K562 (cell line): ENCODE measurements around the gene SCYL2. TPM values are rescaled to one million over a fixed set of nuclear protein-coding genes. Genes with fewer than 3 reads are reported as not detected.

Experiments used
- ATAC-seq: fragments of 200-7000 bp; cut with Tn5 transposase; 3 replicates; pipeline ENCODE4 v1.9.1; 2020; ENCODE audit warnings: moderate library complexity
- BruUV-seq: library from RNA; stranded (reverse); fragments of 400-500 nt; replicated peaks from 2 replicates; lab custom pipeline; 2021; lab: Mats Ljungman, UMichigan
- CTCF ChIA-PET: fragments of 300-600 bp; formaldehyde crosslinking; extraction: SDS; loops from one replicate; lab custom pipeline; 2021; ENCODE audit warnings: low intra/inter-chr PET ratio; lab: Yijun Ruan, JAX
- POLR2A ChIA-PET: fragments of 300-600, 350-650 bp; sonication (Branson Sonifier 250); formaldehyde crosslinking; extraction: SDS; loops from one replicate; lab custom pipeline; 2021; ENCODE audit warnings: antibody characterized with exemption, inconsistent platforms; lab: Yijun Ruan, JAX
- DNase-seq, 4 experiments: peaks; one replicate each; pipeline versions ENCODE4 v3.0.0 to v3.0.0-alpha.2; 2011 to 2018; ENCODE audit warnings: low spot score in 3 of 4, mixed read lengths in 3 of 4; ENCODE audit errors: extremely low read depth in 1 of 4
- FAIRE-seq: peaks from 2 replicates; lab custom pipeline; 2011; peaks lifted over from hg19 to GRCh38; lab: Jason Lieb, UNC
- H2AFZ ChIP-seq: 2 replicates; pipeline ENCODE4 v1.6.0; 2011; ENCODE audit warnings: low read depth, low read length, control low read depth, inconsistent platforms
- H3K27ac ChIP-seq: fragments of 200-600 bp; 3 replicates; pipeline ENCODE4 v1.8.0; 2011; ENCODE audit warnings: low read depth, mild to moderate bottlenecking, control low read depth, inconsistent platforms, low read length, moderate library complexity, mixed read lengths; ENCODE audit errors: extremely low read depth
- H3K27me3 ChIP-seq, 2 experiments: fragments of 300-600 bp in 1 of 2; 2 replicates in 1 of 2; 3 replicates in 1 of 2; pipeline versions ENCODE4 v1.6.0 to v1.8.0; 2011; ENCODE audit warnings: inconsistent platforms in 2 of 2, low read length in 2 of 2, mild to moderate bottlenecking in 1 of 2, mixed read lengths in 1 of 2, moderate library complexity in 1 of 2; ENCODE audit not compliant: control insufficient read depth in 2 of 2, insufficient read depth in 2 of 2
- H3K36me3 ChIP-seq: fragments of 300-600 bp; 3 replicates; pipeline ENCODE4 v1.8.0; 2011; ENCODE audit warnings: mild to moderate bottlenecking, low read length, inconsistent platforms; ENCODE audit not compliant: control insufficient read depth, insufficient read depth
- H3K4me1 ChIP-seq, 2 experiments: fragments of 200-600 bp in 1 of 2; replicated peaks in 1 of 2; 2 replicates in 1 of 2; 3 replicates in 1 of 2; pipeline versions ENCODE4 v1.5.1 to v1.8.0; 2011; ENCODE audit warnings: inconsistent platforms in 2 of 2, low read length in 2 of 2, mild to moderate bottlenecking in 1 of 2, mixed read lengths in 1 of 2, moderate library complexity in 1 of 2; ENCODE audit not compliant: control insufficient read depth in 2 of 2, insufficient read depth in 2 of 2
- H3K4me2 ChIP-seq: 2 replicates; pipeline ENCODE4 v1.6.1; 2011; ENCODE audit warnings: low read length, control low read depth, inconsistent platforms, mixed read lengths; ENCODE audit not compliant: insufficient read depth
- H3K4me3 ChIP-seq: fragments of 200-600 bp; sonication (generic), shearing (Covaris generic); 2 replicates; pipeline ENCODE4 v1.5.1; 2016; ENCODE audit warnings: control low read depth, inconsistent platforms
- H3K79me2 ChIP-seq: fragments of 200-600 bp; 3 replicates; pipeline ENCODE4 v1.8.0; 2011; ENCODE audit warnings: low read length, inconsistent platforms; ENCODE audit not compliant: control insufficient read depth, insufficient read depth
- H3K9ac ChIP-seq, 2 experiments: 2 replicates each; pipeline versions ENCODE4 v1.6.0 to v1.6.1; 2011; ENCODE audit warnings: low read depth in 2 of 2, low read length in 2 of 2, control low read depth in 1 of 2, inconsistent platforms in 1 of 2, mild to moderate bottlenecking in 1 of 2, mixed read lengths in 1 of 2; ENCODE audit not compliant: insufficient read depth in 1 of 2
- H3K9me1 ChIP-seq: one replicate; pipeline ENCODE4 v1.6.0; 2011; ENCODE audit warnings: inconsistent platforms, mild to moderate bottlenecking, low read length, moderate library complexity; ENCODE audit not compliant: control insufficient read depth, insufficient read depth
- H3K9me3 ChIP-seq: replicated peaks from 2 replicates; pipeline ENCODE4 v1.5.1; 2011; ENCODE audit warnings: low read depth, low read length, inconsistent platforms; ENCODE audit not compliant: control insufficient read depth, insufficient read depth
- H4K20me1 ChIP-seq: replicated peaks from 2 replicates; pipeline ENCODE4 v1.6.1; 2011; ENCODE audit warnings: low read length, inconsistent platforms, mixed read lengths; ENCODE audit not compliant: control insufficient read depth, insufficient read depth
- CHD1 ChIP-seq: fragments of 200-600 bp; sonication (generic); IDR thresholded peaks from one replicate; pipeline ENCODE4 v1.6.1; 2012; ENCODE audit warnings: mild to moderate bottlenecking, moderate library complexity, low read length, inconsistent platforms
- MECOM ChIP-seq: fragments of 250-450 bp; sonication (Bioruptor Pico); IDR thresholded peaks from 2 replicates; pipeline ENCODE4 v1.8.0; 2022; ENCODE audit warnings: inconsistent platforms
- POLR2H ChIP-seq: IDR thresholded peaks from 2 replicates; pipeline ENCODE4 v1.6.1; 2016; ENCODE audit warnings: missing genetic modification characterization, low read depth, mild to moderate bottlenecking, control low read depth, missing compliant biosample characterization, moderate library complexity
- ZFX ChIP-seq: sonication (generic); formaldehyde crosslinking; IDR thresholded peaks from 2 replicates; pipeline ENCODE4 v1.8.0; 2022; ENCODE audit warnings: mild to moderate bottlenecking, missing genetic modification reagents, moderate library complexity
- whole genome bisulfite sequencing: fragments of 100-300 bp; shearing (Covaris generic); methylation state at CpG from one replicate; pipeline ENCODE4 v1.1.6; 2016; ENCODE audit warnings: low coverage, mixed read lengths; ENCODE audit not compliant: insufficient coverage; ENCODE audit errors: missing lambda C conversion rate; 5-methylcytosine and 5-hydroxymethylcytosine counted together
- in situ Hi-C: fragments of 300-500 bp; cut with MboI; formaldehyde crosslinking; loops from 4 replicates; pipeline ENCODE4 v1.15.0; 2018; ENCODE audit warnings: inconsistent platforms, mixed read lengths
- intact Hi-C: fragments of 100-400 bp; cut with micrococcal nuclease; formaldehyde crosslinking; loops from 2 replicates; pipeline ENCODE4 v1.14.2; 2022
- polyA plus RNA-seq, 8 experiments: library from polyadenylated mRNA; depleted of rRNA in 4 of 8; stranded (reverse) in 5 of 8; unstranded in 3 of 8; fragments of >200 nt; fragmentation: Nextera tagmentation in 2 of 8; fragmentation: Illumina TruSeq in 1 of 8; extraction: Ambion mirVana in 2 of 8; extraction: Trizol in 1 of 8; gene quantifications; 2 replicates each; pipeline versions ENCODE4 v1.2.1 to v1.2.3, GENCODE V29; 2011 to 2014; ENCODE audit warnings: inconsistent platforms in 1 of 8, missing spikeins in 1 of 8
- total RNA-seq, 7 experiments: library from RNA; depleted of rRNA in 6 of 7; stranded (reverse); fragments of >200 nt in 6 of 7; fragmentation: Illumina TruSeq in 2 of 7; extraction: Trizol in 2 of 7; gene quantifications; 2 replicates each; pipeline versions ENCODE4 v1.2.1 to v1.2.3, GENCODE V29; 2011 to 2021; ENCODE audit warnings: low replicate concordance in 1 of 7
- TF ChIP-seq, protein P1 (sequence below): fragments of 450-650 bp; IDR thresholded peaks from 2 replicates; pipeline ENCODE4 v1.6.1; 2017; ENCODE audit warnings: antibody characterized with exemption, mild to moderate bottlenecking
- TF ChIP-seq, protein P2 (sequence below): fragments of 450-650 bp; IDR thresholded peaks from 2 replicates; pipeline ENCODE4 v1.6.1; 2018; ENCODE audit not compliant: partially characterized antibody
- TF ChIP-seq, protein P3 (sequence below): sonication (generic); formaldehyde crosslinking; IDR thresholded peaks from 2 replicates; pipeline ENCODE4 v1.8.0; 2023; ENCODE audit warnings: mild to moderate bottlenecking, missing genetic modification reagents

Gene SCYL2
- total and polyA plus RNA-seq, 9 of the 15 experiments (the other 6 are each of a cell fraction or from before 2014, with no cell fraction given): 9.9 to 49.0 (median 32.9) TPM

DNA sequence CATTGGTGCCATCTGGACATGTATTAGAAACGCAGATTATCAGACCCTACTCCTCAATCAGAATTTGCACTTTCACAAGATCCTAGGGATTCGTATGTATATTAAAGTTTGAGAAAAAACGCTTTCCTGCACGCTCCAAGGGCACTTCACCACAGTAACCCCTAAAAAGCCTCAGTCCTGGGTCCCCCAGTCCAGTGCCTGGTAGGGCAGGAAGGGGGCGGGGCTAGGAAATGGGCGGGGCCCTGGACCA is 467 bp upstream of the SCYL2 start (continued):
- TF ChIP-seq, protein P1, sequence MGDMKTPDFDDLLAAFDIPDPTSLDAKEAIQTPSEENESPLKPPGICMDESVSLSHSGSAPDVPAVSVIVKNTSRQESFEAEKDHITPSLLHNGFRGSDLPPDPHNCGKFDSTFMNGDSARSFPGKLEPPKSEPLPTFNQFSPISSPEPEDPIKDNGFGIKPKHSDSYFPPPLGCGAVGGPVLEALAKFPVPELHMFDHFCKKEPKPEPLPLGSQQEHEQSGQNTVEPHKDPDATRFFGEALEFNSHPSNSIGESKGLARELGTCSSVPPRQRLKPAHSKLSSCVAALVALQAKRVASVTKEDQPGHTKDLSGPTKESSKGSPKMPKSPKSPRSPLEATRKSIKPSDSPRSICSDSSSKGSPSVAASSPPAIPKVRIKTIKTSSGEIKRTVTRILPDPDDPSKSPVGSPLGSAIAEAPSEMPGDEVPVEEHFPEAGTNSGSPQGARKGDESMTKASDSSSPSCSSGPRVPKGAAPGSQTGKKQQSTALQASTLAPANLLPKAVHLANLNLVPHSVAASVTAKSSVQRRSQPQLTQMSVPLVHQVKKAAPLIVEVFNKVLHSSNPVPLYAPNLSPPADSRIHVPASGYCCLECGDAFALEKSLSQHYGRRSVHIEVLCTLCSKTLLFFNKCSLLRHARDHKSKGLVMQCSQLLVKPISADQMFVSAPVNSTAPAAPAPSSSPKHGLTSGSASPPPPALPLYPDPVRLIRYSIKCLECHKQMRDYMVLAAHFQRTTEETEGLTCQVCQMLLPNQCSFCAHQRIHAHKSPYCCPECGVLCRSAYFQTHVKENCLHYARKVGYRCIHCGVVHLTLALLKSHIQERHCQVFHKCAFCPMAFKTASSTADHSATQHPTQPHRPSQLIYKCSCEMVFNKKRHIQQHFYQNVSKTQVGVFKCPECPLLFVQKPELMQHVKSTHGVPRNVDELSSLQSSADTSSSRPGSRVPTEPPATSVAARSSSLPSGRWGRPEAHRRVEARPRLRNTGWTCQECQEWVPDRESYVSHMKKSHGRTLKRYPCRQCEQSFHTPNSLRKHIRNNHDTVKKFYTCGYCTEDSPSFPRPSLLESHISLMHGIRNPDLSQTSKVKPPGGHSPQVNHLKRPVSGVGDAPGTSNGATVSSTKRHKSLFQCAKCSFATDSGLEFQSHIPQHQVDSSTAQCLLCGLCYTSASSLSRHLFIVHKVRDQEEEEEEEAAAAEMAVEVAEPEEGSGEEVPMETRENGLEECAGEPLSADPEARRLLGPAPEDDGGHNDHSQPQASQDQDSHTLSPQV: 0 out of 2 replicates have a peak, but pooled peaks have one; percentile 26
- TF ChIP-seq POLR2H: peak; percentile 77

DNA sequence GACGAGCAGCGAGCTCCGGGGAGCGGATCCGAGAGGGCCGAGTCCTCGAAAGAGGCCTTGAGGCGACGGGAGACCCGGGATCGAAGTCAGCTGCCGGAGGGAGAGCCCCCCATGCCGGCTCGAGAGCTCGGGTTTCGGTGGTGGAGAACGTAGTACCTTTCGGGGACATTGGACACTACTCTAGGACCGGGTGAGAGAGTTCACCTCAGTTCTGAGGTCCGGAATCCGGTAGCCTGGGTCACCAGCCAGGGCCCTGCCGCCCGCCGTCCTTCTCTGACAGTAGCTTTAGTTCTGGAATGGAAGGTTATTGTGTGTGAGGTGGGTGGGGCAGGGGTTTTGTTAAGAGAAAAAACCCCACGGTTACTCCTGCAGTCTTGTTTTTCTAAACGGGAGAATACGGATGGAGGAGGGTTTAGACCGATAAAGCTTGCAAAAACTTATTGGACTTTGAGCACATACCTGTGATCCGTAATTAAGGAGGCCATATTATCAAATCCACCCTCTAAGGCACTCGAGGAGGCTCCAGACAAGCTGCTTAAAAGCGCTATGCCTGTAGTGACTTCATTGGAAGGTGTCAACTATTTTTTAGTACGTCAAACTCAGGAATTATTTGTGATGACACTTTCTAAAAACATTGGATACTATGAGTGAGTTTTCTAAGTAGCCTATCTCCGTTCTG is 765 bp downstream of the SCYL2 start:
- CTCF ChIA-PET: no interaction called here
- WGBS: under 1% methylated on average over 28 of the region's 33 CpGs
- Histone ChIP-seq H3K4me1 (peaks cover 0 to 10% of the 10 kb centered on the region in 2 experiments; a peak in 2 of 5 replicates), H3K9ac (peak overlapping the region; percentile 97 to 100), H3K79me2 (peaks cover 60% of the 10 kb centered on the region), H3K4me2 (peak overlapping the region; percentile 90), H3K27me3 (no peaks in the 10 kb centered on the region), H2AFZ (peak overlapping the region; percentile 74), H3K27ac (peak overlapping the region; percentile 96), H3K9me3 (no peaks in the 10 kb centered on the region), H3K4me3 (peak overlapping the region; percentile 95), H4K20me1 (no peaks in the 10 kb centered on the region), H3K9me1 (no peaks in the 10 kb centered on the region), H3K36me3 (peaks cover 6% of the 10 kb centered on the region; the same call in 1 of the 3 replicates)
- FAIRE-seq: no peak
- DNase-seq: peak in 2 of 4 experiments; percentile 12 to 37
- intact Hi-C loops: loop anchor here (5.0 kb wide), 2 partner anchors 35 to 65 kb away; partner anchors contain the start of gene ACTR6
- in situ Hi-C loops: no loop called here
- ATAC-seq: peak; percentile 25
- BruUV-seq: no TSS peak
- POLR2A ChIA-PET: interaction anchor here (0.9 to 3.7 kb wide), 4 partner anchors 9 to 32 kb away, joined by 3 to 20 read pairs (median 8); no protein-coding TSS in a partner anchor
- peak; percentile 55 for TF ChIP-seq ZFX (CRISPR knock-in tag)
- TF ChIP-seq, protein P2, sequence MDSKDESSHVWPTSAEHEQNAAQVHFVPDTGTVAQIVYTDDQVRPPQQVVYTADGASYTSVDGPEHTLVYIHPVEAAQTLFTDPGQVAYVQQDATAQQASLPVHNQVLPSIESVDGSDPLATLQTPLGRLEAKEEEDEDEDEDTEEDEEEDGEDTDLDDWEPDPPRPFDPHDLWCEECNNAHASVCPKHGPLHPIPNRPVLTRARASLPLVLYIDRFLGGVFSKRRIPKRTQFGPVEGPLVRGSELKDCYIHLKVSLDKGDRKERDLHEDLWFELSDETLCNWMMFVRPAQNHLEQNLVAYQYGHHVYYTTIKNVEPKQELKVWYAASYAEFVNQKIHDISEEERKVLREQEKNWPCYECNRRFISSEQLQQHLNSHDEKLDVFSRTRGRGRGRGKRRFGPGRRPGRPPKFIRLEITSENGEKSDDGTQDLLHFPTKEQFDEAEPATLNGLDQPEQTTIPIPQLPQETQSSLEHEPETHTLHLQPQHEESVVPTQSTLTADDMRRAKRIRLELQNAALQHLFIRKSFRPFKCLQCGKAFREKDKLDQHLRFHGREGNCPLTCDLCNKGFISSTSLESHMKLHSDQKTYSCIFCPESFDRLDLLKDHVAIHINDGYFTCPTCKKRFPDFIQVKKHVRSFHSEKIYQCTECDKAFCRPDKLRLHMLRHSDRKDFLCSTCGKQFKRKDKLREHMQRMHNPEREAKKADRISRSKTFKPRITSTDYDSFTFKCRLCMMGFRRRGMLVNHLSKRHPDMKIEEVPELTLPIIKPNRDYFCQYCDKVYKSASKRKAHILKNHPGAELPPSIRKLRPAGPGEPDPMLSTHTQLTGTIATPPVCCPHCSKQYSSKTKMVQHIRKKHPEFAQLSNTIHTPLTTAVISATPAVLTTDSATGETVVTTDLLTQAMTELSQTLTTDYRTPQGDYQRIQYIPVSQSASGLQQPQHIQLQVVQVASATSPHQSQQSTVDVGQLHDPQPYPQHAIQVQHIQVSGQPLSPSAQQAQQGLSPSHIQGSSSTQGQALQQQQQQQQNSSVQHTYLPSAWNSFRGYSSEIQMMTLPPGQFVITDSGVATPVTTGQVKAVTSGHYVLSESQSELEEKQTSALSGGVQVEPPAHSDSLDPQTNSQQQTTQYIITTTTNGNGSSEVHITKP: peak; percentile 38
- no peak for TF ChIP-seq MECOM (CRISPR knock-in tag)
- TF ChIP-seq CHD1: peak; percentile 90
- TF ChIP-seq, protein P3, sequence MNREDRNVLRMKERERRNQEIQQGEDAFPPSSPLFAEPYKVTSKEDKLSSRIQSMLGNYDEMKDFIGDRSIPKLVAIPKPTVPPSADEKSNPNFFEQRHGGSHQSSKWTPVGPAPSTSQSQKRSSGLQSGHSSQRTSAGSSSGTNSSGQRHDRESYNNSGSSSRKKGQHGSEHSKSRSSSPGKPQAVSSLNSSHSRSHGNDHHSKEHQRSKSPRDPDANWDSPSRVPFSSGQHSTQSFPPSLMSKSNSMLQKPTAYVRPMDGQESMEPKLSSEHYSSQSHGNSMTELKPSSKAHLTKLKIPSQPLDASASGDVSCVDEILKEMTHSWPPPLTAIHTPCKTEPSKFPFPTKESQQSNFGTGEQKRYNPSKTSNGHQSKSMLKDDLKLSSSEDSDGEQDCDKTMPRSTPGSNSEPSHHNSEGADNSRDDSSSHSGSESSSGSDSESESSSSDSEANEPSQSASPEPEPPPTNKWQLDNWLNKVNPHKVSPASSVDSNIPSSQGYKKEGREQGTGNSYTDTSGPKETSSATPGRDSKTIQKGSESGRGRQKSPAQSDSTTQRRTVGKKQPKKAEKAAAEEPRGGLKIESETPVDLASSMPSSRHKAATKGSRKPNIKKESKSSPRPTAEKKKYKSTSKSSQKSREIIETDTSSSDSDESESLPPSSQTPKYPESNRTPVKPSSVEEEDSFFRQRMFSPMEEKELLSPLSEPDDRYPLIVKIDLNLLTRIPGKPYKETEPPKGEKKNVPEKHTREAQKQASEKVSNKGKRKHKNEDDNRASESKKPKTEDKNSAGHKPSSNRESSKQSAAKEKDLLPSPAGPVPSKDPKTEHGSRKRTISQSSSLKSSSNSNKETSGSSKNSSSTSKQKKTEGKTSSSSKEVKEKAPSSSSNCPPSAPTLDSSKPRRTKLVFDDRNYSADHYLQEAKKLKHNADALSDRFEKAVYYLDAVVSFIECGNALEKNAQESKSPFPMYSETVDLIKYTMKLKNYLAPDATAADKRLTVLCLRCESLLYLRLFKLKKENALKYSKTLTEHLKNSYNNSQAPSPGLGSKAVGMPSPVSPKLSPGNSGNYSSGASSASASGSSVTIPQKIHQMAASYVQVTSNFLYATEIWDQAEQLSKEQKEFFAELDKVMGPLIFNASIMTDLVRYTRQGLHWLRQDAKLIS (CRISPR knock-in tag): 0 out of 2 replicates have a peak, but pooled peaks have one; percentile 20
